IPS DF 6.9 (cell line): ENCODE results near the gene FSCN2.
"Not testable (repeated sequence)": the region's sequence is repeated elsewhere in the genome, so short reads cannot be mapped to it uniquely, and the experiment has no call there.

ENCODE experiments used
- DNase-seq: peaks from one replicate; pipeline ENCODE4 v3.0.0-alpha.2; 2013; ENCODE audit warnings: low read depth, low spot score
- H3K27ac ChIP-seq: one replicate; pipeline ENCODE4 v1.5.1; 2013; ENCODE audit warnings: low read length, control low read depth
- H3K27me3 ChIP-seq: 2 replicates; pipeline ENCODE4 v1.6.1; 2013; ENCODE audit warnings: mild to moderate bottlenecking, low read length; ENCODE audit not compliant: control insufficient read depth, insufficient read depth
- H3K36me3 ChIP-seq: 2 replicates; pipeline ENCODE4 v1.6.1; 2013; ENCODE audit warnings: low read length; ENCODE audit not compliant: control insufficient read depth, insufficient read depth
- H3K4me1 ChIP-seq: 2 replicates; pipeline ENCODE4 v1.6.1; 2013; ENCODE audit warnings: low read length; ENCODE audit not compliant: control insufficient read depth, insufficient read depth
- H3K4me3 ChIP-seq: 2 replicates; pipeline ENCODE4 v1.5.1; 2013; ENCODE audit warnings: mild to moderate bottlenecking, low read length
- H3K9me3 ChIP-seq: 2 replicates; pipeline ENCODE4 v1.6.1; 2013; ENCODE audit warnings: low read length, inconsistent platforms; ENCODE audit not compliant: control insufficient read depth, insufficient read depth
- WGBS: extraction: QIAGEN DNeasy Blood & Tissue Kit; methylation state at CpG from one replicate; pipeline ENCODE4 v1.1.7; 2013; ENCODE audit warnings: mixed read lengths, missing lambda C conversion rate; ENCODE audit not compliant: insufficient read length, insufficient coverage; 5-methylcytosine and 5-hydroxymethylcytosine counted together

The FSCN2 gene

DNA sequence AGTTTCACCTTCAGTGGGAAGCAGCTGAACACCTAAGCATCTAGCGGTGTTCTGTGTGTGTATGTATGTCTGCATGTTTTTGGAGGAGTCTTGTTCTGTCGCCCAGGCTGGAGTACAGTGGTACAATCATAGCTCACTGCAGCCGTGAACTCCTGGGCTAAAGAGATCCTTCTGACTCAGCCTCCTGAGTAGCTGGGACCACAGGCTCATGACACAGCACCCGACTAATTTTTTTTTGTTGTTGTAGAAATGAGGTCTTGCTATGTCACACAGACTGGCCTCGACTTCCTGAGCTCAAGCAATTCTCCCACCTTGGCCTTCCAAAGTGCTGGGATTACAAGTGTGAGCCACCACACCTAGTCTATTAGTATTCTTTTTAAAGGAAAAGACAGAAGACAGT, 54.2 kb downstream of the FSCN2 start:
- H3K27ac ChIP-seq = no peak overlapping the region
- H3K36me3 ChIP-seq = peaks cover 18% of the 10 kb centered on the region
- H3K4me1 ChIP-seq = no peaks in the 10 kb centered on the region
- H3K4me3 ChIP-seq = no peak overlapping the region
- no peak for DNase-seq
- no peaks in the 10 kb centered on the region for H3K27me3 ChIP-seq
- WGBS = no CpG with 5 or more reads among the region's 5 CpGs
- H3K9me3 ChIP-seq = no peaks in the 10 kb centered on the region

DNA sequence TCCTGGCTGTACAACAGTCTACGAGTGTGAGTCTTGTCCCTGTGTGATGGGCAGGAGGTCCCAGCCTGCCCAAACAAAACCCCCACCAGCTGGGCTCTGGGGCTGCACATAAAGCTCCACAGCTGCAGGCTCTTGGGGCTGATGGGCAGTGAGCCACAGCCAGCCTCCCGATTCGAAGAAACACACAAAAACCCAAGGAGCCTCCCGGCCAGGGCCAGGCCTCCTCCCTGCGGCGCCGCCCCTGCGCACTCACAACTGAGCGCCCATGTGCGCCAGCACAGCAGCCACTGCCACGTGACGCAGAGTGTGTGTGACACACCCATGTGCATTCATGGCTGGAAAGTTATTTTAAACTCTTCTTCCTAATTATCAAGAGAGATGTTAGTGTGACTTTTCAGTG, 54.6 kb downstream of the FSCN2 start:
- no peaks in the 10 kb centered on the region for H3K4me1 ChIP-seq
- H3K36me3 ChIP-seq = peaks cover 18% of the 10 kb centered on the region
- H3K27ac ChIP-seq = no peak overlapping the region
- H3K27me3 ChIP-seq = no peaks in the 10 kb centered on the region
- H3K9me3 ChIP-seq = no peaks in the 10 kb centered on the region
- no peak overlapping the region for H3K4me3 ChIP-seq
- no peak for DNase-seq
- WGBS = no CpG with 5 or more reads among the region's 12 CpGs

DNA sequence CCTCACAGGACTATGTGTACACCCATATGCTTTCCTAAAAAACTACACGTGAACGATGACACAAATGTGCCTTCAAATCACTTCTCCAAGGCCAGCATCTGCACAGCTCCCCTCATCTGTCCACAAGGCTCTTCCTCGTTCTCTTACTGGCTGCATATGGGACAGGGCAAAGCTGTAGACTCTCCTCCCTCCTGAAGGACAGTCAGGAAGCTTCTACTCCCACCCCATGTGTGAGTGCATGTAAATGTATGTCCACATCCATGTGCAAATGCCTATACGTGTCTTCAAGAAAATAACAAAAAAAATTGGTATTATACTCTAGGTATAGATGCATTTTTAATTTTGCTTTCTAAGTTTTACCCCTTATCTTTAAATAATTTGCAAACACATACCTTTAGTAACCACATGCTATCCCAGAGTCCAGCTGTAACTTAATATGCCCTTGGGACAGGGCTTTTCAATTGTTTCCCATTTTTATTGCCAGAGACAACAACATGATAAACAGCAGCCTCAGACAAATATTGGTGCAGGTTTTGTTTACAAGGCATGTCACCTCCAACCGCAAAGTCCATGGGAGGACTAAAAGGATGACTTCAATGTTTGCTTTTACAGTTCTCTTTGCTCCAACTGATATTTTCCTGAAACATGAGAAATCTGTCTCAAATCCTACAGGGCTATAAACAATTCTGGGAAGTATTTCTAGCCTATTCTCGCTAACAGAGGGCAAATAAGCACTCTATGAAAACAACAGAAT, 55.6 kb downstream of the FSCN2 start:
- Histone ChIP-seq H3K4me3 (no peak overlapping the region), H3K9me3 (no peaks in the 10 kb centered on the region), H3K27ac (no peak overlapping the region), H3K36me3 (peaks cover 22% of the 10 kb centered on the region), H3K27me3 (no peaks in the 10 kb centered on the region), H3K4me1 (no peaks in the 10 kb centered on the region)
- no CpG with 5 or more reads among the region's 6 CpGs for WGBS
- DNase-seq = no peak

DNA sequence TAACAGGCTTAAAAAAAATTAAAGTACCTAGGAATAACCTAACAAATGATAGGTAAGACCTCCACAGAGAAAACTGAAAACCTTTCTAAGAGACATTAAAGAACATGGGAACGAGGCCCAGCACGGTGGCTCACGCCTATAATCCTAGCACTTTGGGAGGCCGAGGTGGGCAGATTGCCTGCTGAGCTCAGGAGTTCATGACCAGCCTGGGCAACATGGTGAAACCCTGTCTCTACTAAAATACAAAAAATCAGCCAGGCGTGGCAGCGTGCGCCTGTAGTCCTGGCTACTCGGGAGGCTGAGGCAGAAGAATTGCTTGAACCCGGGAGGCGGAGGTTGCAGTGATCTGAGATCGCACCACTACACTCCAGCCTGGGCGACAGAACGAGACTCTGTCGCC, 56.6 kb downstream of the FSCN2 start:
- not testable (repeated sequence) for H3K27me3 ChIP-seq, H3K27ac ChIP-seq, H3K4me3 ChIP-seq, H3K9me3 ChIP-seq, H3K4me1 ChIP-seq, DNase-seq
- WGBS = no CpG with 5 or more reads among the region's 14 CpGs
- peaks cover 24% of the 10 kb centered on the region for H3K36me3 ChIP-seq

DNA sequence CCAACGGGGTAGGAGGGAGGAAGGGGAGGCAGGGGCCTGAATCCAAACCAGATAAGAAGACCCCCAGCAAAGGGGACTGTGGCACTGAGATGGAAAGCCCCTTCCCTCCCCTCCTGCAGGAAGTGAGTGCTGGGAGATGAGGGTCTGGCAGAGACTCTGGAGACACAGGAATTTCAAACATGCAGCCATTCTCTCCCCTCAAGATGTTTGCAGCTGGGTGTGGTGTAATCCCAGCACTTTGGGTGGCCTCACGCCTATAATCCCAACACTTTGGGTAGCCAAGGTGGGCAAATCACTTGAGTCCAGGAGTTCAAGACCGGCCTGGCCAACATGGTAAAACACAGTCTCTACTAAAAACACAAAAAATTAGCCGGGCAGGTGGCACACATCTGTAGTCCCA, 57.9 kb downstream of the FSCN2 start:
- H3K4me3 ChIP-seq = no peak overlapping the region
- WGBS = no CpG with 5 or more reads among the region's 4 CpGs
- DNase-seq = no peak
- H3K36me3 ChIP-seq = peaks cover 24% of the 10 kb centered on the region
- H3K27me3 ChIP-seq = no peaks in the 10 kb centered on the region
- no peaks in the 10 kb centered on the region for H3K9me3 ChIP-seq
- no peaks in the 10 kb centered on the region for H3K4me1 ChIP-seq
- H3K27ac ChIP-seq = no peak overlapping the region
